Stimulated activated CD4-positive, alpha-beta T cell treated with anti-CD3 and anti-CD28 coated beads, Interleukin-12 subunit alpha, Interleukin-12 subunit beta, amount 100 ng/mL, for 4 hours (primary cell): ENCODE results near the gene PSMC1.
"Not testable (repeated sequence)": the region's sequence is repeated elsewhere in the genome, so short reads cannot be mapped to it uniquely, and the experiment has no call there.

Experiments
- DNase-seq: peaks from one replicate; pipeline ENCODE4 v3.0.0-alpha.2; 2020

Gene PSMC1

GRCh38 chr14:90256354-90257131 is at the start of gene PSMC1:
Gene PSMC1 (plus strand): TSS chr14:90256553. CDS start chr14:90256598, 45 bp downstream.
- peak; percentile 81 for DNase-seq

- no peak for DNase-seq
Observed at GRCh38 chr14:90213099-90213748, 43.1 kb upstream of the PSMC1 start.

GRCh38 chr14:90228478-90228877 is 27.9 kb upstream of the PSMC1 start:
- DNase-seq = no peak

GRCh38 chr14:90229942-90230341 is 26.4 kb upstream of the PSMC1 start:
- DNase-seq = not testable (repeated sequence)

GRCh38 chr14:90235179-90235976 is 21.0 kb upstream of the PSMC1 start:
- DNase-seq = peak; percentile 65

GRCh38 chr14:90239139-90239538 is 17.2 kb upstream of the PSMC1 start:
- DNase-seq = no peak

- DNase-seq = no peak
Observed at GRCh38 chr14:90242444-90242843, 13.9 kb upstream of the PSMC1 start.

- no peak for DNase-seq
Observed at GRCh38 chr14:90246936-90247335, 9.4 kb upstream of the PSMC1 start.

GRCh38 chr14:90247441-90247840 is 8.9 kb upstream of the PSMC1 start:
- DNase-seq = not testable (repeated sequence)

GRCh38 chr14:90248594-90248993 is 7.8 kb upstream of the PSMC1 start:
- DNase-seq = no peak

- no peak for DNase-seq
Observed at GRCh38 chr14:90253826-90254225, 2.5 kb upstream of the PSMC1 start.

- DNase-seq = no peak
Observed at GRCh38 chr14:90255871-90256270, 482 bp upstream of the PSMC1 start.

GRCh38 chr14:90263748-90264449 is 7.5 kb downstream of the PSMC1 start:
- DNase-seq = no peak

GRCh38 chr14:90266441-90267154 is 10.2 kb downstream of the PSMC1 start:
- DNase-seq = no peak

GRCh38 chr14:90268420-90268819 is 12.1 kb downstream of the PSMC1 start:
- no peak for DNase-seq

- no peak for DNase-seq
Observed at GRCh38 chr14:90272523-90272922, 16.2 kb downstream of the PSMC1 start.

GRCh38 chr14:90273532-90273931 is 17.2 kb downstream of the PSMC1 start:
- no peak for DNase-seq

GRCh38 chr14:90274019-90274418 is 17.7 kb downstream of the PSMC1 start:
- DNase-seq = no peak

- DNase-seq = peak; percentile 32
Observed at GRCh38 chr14:90274808-90275457, 18.6 kb downstream of the PSMC1 start.

- DNase-seq = no peak
Observed at GRCh38 chr14:90275458-90275814, 19.1 kb downstream of the PSMC1 start.

GRCh38 chr14:90275820-90276219 is 19.5 kb downstream of the PSMC1 start:
- no peak for DNase-seq
